Bronchial epithelial cell (primary cell): ENCODE data around the gene CELF2. TPM values are rescaled to one million over a fixed set of nuclear protein-coding genes. Genes with fewer than 3 reads are reported as not detected.

Experiments used
- DNase-seq: peaks from one replicate; pipeline ENCODE4 v3.0.0-alpha.2; 2010; ENCODE audit warnings: low read depth
- FAIRE-seq: peaks from 2 replicates; lab custom pipeline; 2011; peaks lifted over from hg19 to GRCh38; lab: Jason Lieb, UNC
- H3K27me3 ChIP-seq: 2 replicates; pipeline ENCODE4 v1.5.1; 2011; ENCODE audit warnings: low read length; ENCODE audit not compliant: control insufficient read depth, insufficient read depth
- H3K36me3 ChIP-seq: 2 replicates; pipeline ENCODE4 v1.5.1; 2011; ENCODE audit warnings: low read length; ENCODE audit not compliant: control insufficient read depth, insufficient read depth
- H3K4me3 ChIP-seq: 2 replicates; pipeline ENCODE4 v1.5.1; 2011; ENCODE audit warnings: mild to moderate bottlenecking, low read depth, low read length, control low read depth
- total RNA-seq: library from RNA; depleted of rRNA; stranded (reverse); fragments of >200 nt; gene quantifications from 2 replicates; pipeline ENCODE4 v1.2.1, GENCODE V29; 2014
- TF ChIP-seq, protein P1 (sequence below): IDR thresholded peaks from 2 replicates; pipeline ENCODE4 v1.5.1; 2011; ENCODE audit warnings: mild to moderate bottlenecking, moderate library complexity, low read length, control low read depth, inconsistent platforms; ENCODE audit not compliant: insufficient read depth, severe bottlenecking

Gene CELF2
- total RNA-seq, 1 donor from 2014 or later: 2.1 TPM

- H3K27me3 ChIP-seq: no peaks in the 10 kb centered on the region
- FAIRE-seq (no peak), DNase-seq (no peak)
- no peak overlapping the region for H3K4me3 ChIP-seq
- H3K36me3 ChIP-seq: no peaks in the 10 kb centered on the region
- TF ChIP-seq, protein P1, sequence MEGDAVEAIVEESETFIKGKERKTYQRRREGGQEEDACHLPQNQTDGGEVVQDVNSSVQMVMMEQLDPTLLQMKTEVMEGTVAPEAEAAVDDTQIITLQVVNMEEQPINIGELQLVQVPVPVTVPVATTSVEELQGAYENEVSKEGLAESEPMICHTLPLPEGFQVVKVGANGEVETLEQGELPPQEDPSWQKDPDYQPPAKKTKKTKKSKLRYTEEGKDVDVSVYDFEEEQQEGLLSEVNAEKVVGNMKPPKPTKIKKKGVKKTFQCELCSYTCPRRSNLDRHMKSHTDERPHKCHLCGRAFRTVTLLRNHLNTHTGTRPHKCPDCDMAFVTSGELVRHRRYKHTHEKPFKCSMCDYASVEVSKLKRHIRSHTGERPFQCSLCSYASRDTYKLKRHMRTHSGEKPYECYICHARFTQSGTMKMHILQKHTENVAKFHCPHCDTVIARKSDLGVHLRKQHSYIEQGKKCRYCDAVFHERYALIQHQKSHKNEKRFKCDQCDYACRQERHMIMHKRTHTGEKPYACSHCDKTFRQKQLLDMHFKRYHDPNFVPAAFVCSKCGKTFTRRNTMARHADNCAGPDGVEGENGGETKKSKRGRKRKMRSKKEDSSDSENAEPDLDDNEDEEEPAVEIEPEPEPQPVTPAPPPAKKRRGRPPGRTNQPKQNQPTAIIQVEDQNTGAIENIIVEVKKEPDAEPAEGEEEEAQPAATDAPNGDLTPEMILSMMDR: no peak
Observed at GRCh38 chr10:11020548-11020942, 2.9 kb downstream of the CELF2 start.

- Histone ChIP-seq H3K36me3 (no peaks in the 10 kb centered on the region), H3K27me3 (no peaks in the 10 kb centered on the region), H3K4me3 (no peak overlapping the region)
- TF ChIP-seq, protein P1: no peak
- no peak for DNase-seq
- FAIRE-seq: no peak
Observed at GRCh38 chr10:11022213-11022612, 4.5 kb downstream of the CELF2 start.

- TF ChIP-seq, protein P1: no peak
- Histone ChIP-seq H3K36me3 (no peaks in the 10 kb centered on the region), H3K4me3 (no peak overlapping the region), H3K27me3 (no peaks in the 10 kb centered on the region)
- FAIRE-seq: no peak
- no peak for DNase-seq
Observed at GRCh38 chr10:11023009-11023953, 5.6 kb downstream of the CELF2 start.

DNA sequence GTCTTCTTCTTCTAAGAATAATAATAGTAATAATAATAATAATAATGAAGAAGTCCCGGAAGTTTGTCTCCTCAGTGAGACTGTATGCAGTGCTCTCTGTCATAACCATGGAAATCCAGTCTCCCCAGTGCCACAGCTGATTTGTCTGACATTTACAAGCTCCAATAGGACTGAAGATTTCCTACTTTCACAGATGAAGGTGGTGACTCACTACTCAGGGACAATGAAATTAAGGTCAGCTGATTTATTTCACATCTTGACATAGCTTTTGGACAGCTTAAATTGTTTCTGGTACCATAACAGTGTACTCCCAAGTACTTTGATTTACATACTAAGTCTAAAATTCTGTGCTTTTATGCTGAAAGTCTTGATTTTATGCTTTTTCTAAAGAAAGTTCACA, 6.9 kb downstream of the CELF2 start:
- no peak for FAIRE-seq
- Histone ChIP-seq H3K27me3 (no peaks in the 10 kb centered on the region), H3K4me3 (no peak overlapping the region), H3K36me3 (no peaks in the 10 kb centered on the region)
- TF ChIP-seq, protein P1: no peak
- DNase-seq: peak; percentile 65

GRCh38 chr10:11025978-11026377, 8.3 kb downstream of the CELF2 start:
- FAIRE-seq: no peak
- Histone ChIP-seq H3K27me3 (no peaks in the 10 kb centered on the region), H3K36me3 (no peaks in the 10 kb centered on the region), H3K4me3 (no peak overlapping the region)
- no peak for DNase-seq
- TF ChIP-seq, protein P1: no peak
